H1 (cell line): ENCODE data around the gene DBNDD2. TPM values are rescaled to one million over a fixed set of nuclear protein-coding genes. Genes with fewer than 3 reads are reported as not detected.

Source experiments
- CTCF ChIA-PET: fragments of 300-600 bp; sonication (Branson Sonifier 250); formaldehyde crosslinking; loops from one replicate; lab custom pipeline; 2021; ENCODE audit not compliant: partially characterized antibody; lab: Charles Lee
- POLR2A ChIA-PET: fragments of 300-600 bp; sonication (Branson Sonifier 250); formaldehyde crosslinking; loops from one replicate; lab custom pipeline; 2021; ENCODE audit warnings: inconsistent platforms; ENCODE audit not compliant: partially characterized antibody; lab: Charles Lee
- DNase-seq, 2 experiments: peaks; one replicate each; pipeline versions ENCODE4 v3.0.0 to v3.0.0-alpha.2; 2010 to 2022; ENCODE audit warnings: low spot score in 2 of 2, low read depth in 1 of 2, mixed read lengths in 1 of 2
- FAIRE-seq: peaks from 2 replicates; lab custom pipeline; 2011; peaks lifted over from hg19 to GRCh38; lab: Jason Lieb, UNC
- H2AFZ ChIP-seq: 2 replicates; pipeline ENCODE4 v1.8.1; 2012; ENCODE audit warnings: low read length, inconsistent platforms
- H2AK5ac ChIP-seq: 2 replicates; pipeline ENCODE4 v1.6.1; 2013; ENCODE audit warnings: low read depth, low read length
- H2BK120ac ChIP-seq: replicated peaks from 2 replicates; pipeline ENCODE3; 2013; ENCODE audit warnings: low read depth, low read length, inconsistent platforms
- H2BK12ac ChIP-seq: 2 replicates; pipeline ENCODE4 v1.6.1; 2013; ENCODE audit warnings: low read depth, low read length
- H2BK15ac ChIP-seq: 2 replicates; pipeline ENCODE4 v1.6.1; 2013; ENCODE audit warnings: low read length
- H2BK20ac ChIP-seq: 2 replicates; pipeline ENCODE4 v1.6.1; 2013; ENCODE audit warnings: low read length
- H2BK5ac ChIP-seq: 2 replicates; pipeline ENCODE4 v1.6.1; 2013; ENCODE audit warnings: low read depth, low read length
- H3K14ac ChIP-seq: 2 replicates; pipeline ENCODE4 v1.6.1; 2013; ENCODE audit warnings: inconsistent platforms; ENCODE audit not compliant: insufficient read length
- H3K18ac ChIP-seq: 2 replicates; pipeline ENCODE4 v1.6.1; 2013; ENCODE audit warnings: low read length; ENCODE audit errors: extremely low read depth
- H3K23ac ChIP-seq: 2 replicates; pipeline ENCODE4 v1.6.1; 2013; ENCODE audit warnings: inconsistent platforms; ENCODE audit not compliant: insufficient read length
- H3K23me2 ChIP-seq: 2 replicates; pipeline ENCODE4 v1.6.1; 2013; ENCODE audit warnings: low read depth, low read length
- H3K27ac ChIP-seq: 2 replicates; pipeline ENCODE4 v1.6.1; 2011; ENCODE audit warnings: low read depth, low read length, inconsistent platforms
- H3K27me3 ChIP-seq, 4 experiments: replicated peaks in 1 of 4; 1 replicate in 1 of 4; 2 replicates in 3 of 4; pipeline versions ENCODE4 v1.6.1 to v1.8.1; 2011 to 2013; ENCODE audit warnings: low read length in 3 of 4, mild to moderate bottlenecking in 3 of 4, inconsistent platforms in 2 of 4, mixed read lengths in 2 of 4, moderate library complexity in 1 of 4; ENCODE audit not compliant: control insufficient read depth in 3 of 4, insufficient read depth in 3 of 4; ENCODE audit errors: extremely low read depth in 1 of 4
- H3K36me3 ChIP-seq, 4 experiments: 2 replicates each; pipeline versions ENCODE4 v1.6.1 to v1.8.1; 2011 to 2013; ENCODE audit warnings: mild to moderate bottlenecking in 4 of 4, low read length in 3 of 4, moderate library complexity in 2 of 4, control low read depth in 1 of 4, inconsistent platforms in 1 of 4; ENCODE audit not compliant: insufficient read depth in 4 of 4, control insufficient read depth in 2 of 4
- H3K4ac ChIP-seq: replicated peaks from 2 replicates; pipeline ENCODE3; 2013; ENCODE audit warnings: low read length, low read depth, mixed read lengths, inconsistent platforms; ENCODE audit not compliant: insufficient read length
- H3K4me1 ChIP-seq, 4 experiments: replicated peaks in 1 of 4; 1 replicate in 1 of 4; 2 replicates in 3 of 4; pipeline versions ENCODE4 v1.6.1 to v1.8.1; 2011 to 2013; ENCODE audit warnings: low read length in 3 of 4, inconsistent platforms in 2 of 4, mixed read lengths in 1 of 4; ENCODE audit not compliant: insufficient read depth in 4 of 4, control insufficient read depth in 3 of 4
- H3K4me2 ChIP-seq, 2 experiments: 2 replicates each; pipeline versions ENCODE4 v1.6.1 to v1.8.1; 2011 to 2013; ENCODE audit warnings: low read depth in 2 of 2, low read length in 2 of 2, control low read depth in 1 of 2, inconsistent platforms in 1 of 2, mild to moderate bottlenecking in 1 of 2; ENCODE audit not compliant: insufficient read depth in 1 of 2
- H3K4me3 ChIP-seq, 4 experiments: fragments of 200-600, 300-600 bp in 1 of 4; sonication (generic), shearing (Covaris generic), sonication (Bioruptor Twin) in 1 of 4; 2 replicates each; pipeline versions ENCODE4 v1.5.1 to v1.8.1; 2011 to 2016; ENCODE audit warnings: low read length in 4 of 4, low read depth in 3 of 4, control low read depth in 2 of 4, inconsistent platforms in 2 of 4, mild to moderate bottlenecking in 2 of 4, mixed read lengths in 1 of 4, moderate library complexity in 1 of 4; ENCODE audit not compliant: insufficient read depth in 2 of 4; ENCODE audit errors: extremely low read depth in 1 of 4
- H3K56ac ChIP-seq: replicated peaks from 2 replicates; pipeline ENCODE3; 2013; ENCODE audit warnings: low read depth, mild to moderate bottlenecking, mixed read lengths, low read length, inconsistent platforms; ENCODE audit not compliant: insufficient read length
- H3K79me1 ChIP-seq: 2 replicates; pipeline ENCODE4 v1.6.1; 2013; ENCODE audit warnings: low read depth, low read length, control low read depth
- H3K79me2 ChIP-seq, 2 experiments: 2 replicates each; pipeline versions ENCODE4 v1.6.1 to v1.8.1; 2012 to 2013; ENCODE audit warnings: low read length in 2 of 2, mild to moderate bottlenecking in 2 of 2, inconsistent platforms in 1 of 2; ENCODE audit not compliant: insufficient read depth in 2 of 2, control insufficient read depth in 1 of 2
- H3K9ac ChIP-seq, 4 experiments: replicated peaks in 1 of 4; 1 replicate in 1 of 4; 2 replicates in 3 of 4; pipeline versions ENCODE4 v1.6.1 to v1.8.1; 2011 to 2013; ENCODE audit warnings: low read depth in 3 of 4, low read length in 3 of 4, control low read depth in 2 of 4, mild to moderate bottlenecking in 2 of 4, moderate library complexity in 2 of 4, inconsistent platforms in 1 of 4; ENCODE audit errors: extremely low read depth in 1 of 4
- H3K9me3 ChIP-seq, 2 experiments: 2 replicates each; pipeline versions ENCODE4 v1.6.1 to v1.8.1; 2012 to 2013; ENCODE audit warnings: mild to moderate bottlenecking in 2 of 2, moderate library complexity in 2 of 2, control low read depth in 1 of 2, inconsistent platforms in 1 of 2, low read depth in 1 of 2, low read length in 1 of 2, mixed read lengths in 1 of 2; ENCODE audit not compliant: insufficient read depth in 2 of 2
- H4K20me1 ChIP-seq, 2 experiments: replicated peaks in 1 of 2; 2 replicates each; pipeline versions ENCODE3 to v1.8.1; 2011 to 2013; ENCODE audit warnings: inconsistent platforms in 2 of 2, low read length in 2 of 2, mild to moderate bottlenecking in 1 of 2; ENCODE audit not compliant: insufficient read depth in 2 of 2, control insufficient read depth in 1 of 2
- H4K5ac ChIP-seq: 2 replicates; pipeline ENCODE4 v1.6.1; 2013; ENCODE audit warnings: low read length, low read depth, mixed read lengths, inconsistent platforms; ENCODE audit not compliant: insufficient read length
- H4K8ac ChIP-seq: 2 replicates; pipeline ENCODE4 v1.8.0; 2013; ENCODE audit warnings: mild to moderate bottlenecking, moderate library complexity, low read length, inconsistent platforms; ENCODE audit not compliant: insufficient read depth; ENCODE audit errors: extremely low read depth
- H4K91ac ChIP-seq: replicated peaks from 2 replicates; pipeline ENCODE3; 2013; ENCODE audit warnings: low read length, mixed read lengths, inconsistent platforms; ENCODE audit not compliant: insufficient read length
- ATF3 ChIP-seq: IDR thresholded peaks from 2 replicates; pipeline ENCODE4 v1.6.1; 2011; ENCODE audit warnings: low read depth, mild to moderate bottlenecking, low read length; ENCODE audit not compliant: insufficient read depth
- CBX8 ChIP-seq: fragments of 300-800, 300-1000 bp; sonication (generic); IDR thresholded peaks from 2 replicates; pipeline ENCODE4 v1.7.1; 2016; ENCODE audit warnings: low read depth, low read length, borderline replicate concordance
- E2F6 ChIP-seq: IDR thresholded peaks from 2 replicates; pipeline ENCODE4 v1.6.1; 2012; ENCODE audit warnings: inconsistent platforms
- GTF2F1 ChIP-seq: IDR thresholded peaks from 2 replicates; pipeline ENCODE4 v1.6.1; 2012; ENCODE audit warnings: low read depth, low read length, improper control_type of control experiment, borderline replicate concordance
- HDAC6 ChIP-seq: IDR thresholded peaks from one replicate; pipeline ENCODE4 v1.7.1; 2012; ENCODE audit warnings: low read depth, mild to moderate bottlenecking, inconsistent platforms, low read length, moderate library complexity
- KDM1A ChIP-seq: fragments of 200-600, 300-600 bp; sonication (generic); IDR thresholded peaks from 2 replicates; pipeline ENCODE4 v1.7.1; 2016; ENCODE audit warnings: mild to moderate bottlenecking, low read length, borderline replicate concordance
- RXRA ChIP-seq: IDR thresholded peaks from 2 replicates; pipeline ENCODE4 v1.6.1; 2011; ENCODE audit warnings: low read depth, mild to moderate bottlenecking, low read length, moderate library complexity; ENCODE audit not compliant: insufficient read depth
- SP2 ChIP-seq: IDR thresholded peaks from 2 replicates; pipeline ENCODE4 v1.6.1; 2012; ENCODE audit warnings: mild to moderate bottlenecking, low read length, inconsistent platforms
- TBP ChIP-seq: IDR thresholded peaks from 2 replicates; pipeline ENCODE4 v1.6.1; 2011; ENCODE audit warnings: low read depth, low read length, improper control_type of control experiment
- ZNF274 ChIP-seq: IDR thresholded peaks from 2 replicates; pipeline ENCODE4 v1.7.0; 2012; ENCODE audit warnings: low read length, borderline replicate concordance; ENCODE audit errors: extremely low read depth
- WGBS, 2 experiments: shearing (Covaris generic) in 1 of 2; methylation state at CpG; one replicate each; pipeline versions ENCODE4 v1.1.6 to v1.1.7; 2013 to 2015; ENCODE audit warnings: low lambda C conversion rate in 2 of 2, mixed read lengths in 2 of 2, inconsistent platforms in 1 of 2, low coverage in 1 of 2, missing lambda C conversion rate in 1 of 2; ENCODE audit not compliant: insufficient replicate concordance in 2 of 2, insufficient coverage in 1 of 2, insufficient read length in 1 of 2; ENCODE audit errors: extremely low coverage in 1 of 2, missing lambda C conversion rate in 1 of 2; 5-methylcytosine and 5-hydroxymethylcytosine counted together
- polyA plus RNA-seq, 7 experiments: library from polyadenylated mRNA; depleted of rRNA in 3 of 7; stranded (reverse) in 5 of 7; unstranded in 2 of 7; fragments of >200 nt in 5 of 7; fragments of 200-250 nt in 2 of 7; gene quantifications; 1 replicate in 5 of 7; 2 replicates in 1 of 7; 4 replicates in 1 of 7; pipeline versions ENCODE4 v1.2.1 to v1.2.3, GENCODE V29; 2011 to 2013; ENCODE audit warnings: missing spikeins in 2 of 7, mixed read lengths in 2 of 7
- total RNA-seq: library from RNA; stranded (reverse); fragmentation: NEBNext Ultra II Directional; extraction: Animal tissue kit (Norgen Biotek cat#: 25700); gene quantifications from 2 replicates; pipeline ENCODE4 v1.2.1, GENCODE V29; 2021

DBNDD2 gene
- total and polyA plus RNA-seq, 2 of the 8 experiments (the other 6 are each of a cell fraction or from before 2014, with no cell fraction given) = 55.8 to 96.3 TPM

GRCh38 chr20:45400346-45401031 lies 7.6 kb upstream of the DBNDD2 start:
- Histone ChIP-seq H2BK5ac (no peak overlapping the region), H2BK120ac (no peak overlapping the region), H3K4me1 (no peaks in the 10 kb centered on the region; a peak in 1 of 7 replicates), H3K79me2 (no peaks in the 10 kb centered on the region), H2AK5ac (no peak overlapping the region), H4K8ac (no peak overlapping the region), H4K91ac (no peak overlapping the region), H3K4me2 (no peak overlapping the region), H3K36me3 (no peaks in the 10 kb centered on the region), H3K23me2 (peaks cover under 1% of the 10 kb centered on the region; the same call in 1 of the 2 replicates), H3K4me3 (no peak overlapping the region), H3K79me1 (no peaks in the 10 kb centered on the region), H3K9me3 (peaks cover 15 to 22% of the 10 kb centered on the region in 2 experiments), H3K56ac (no peak overlapping the region), H3K4ac (no peak overlapping the region), H4K20me1 (no peaks in the 10 kb centered on the region), H3K9ac (no peak overlapping the region), H2BK20ac (no peak overlapping the region), H3K14ac (no peak overlapping the region), H3K27me3 (peaks cover 0 to 12% (median 6%) of the 10 kb centered on the region in 4 experiments; a peak in 5 of 7 replicates), H2BK12ac (no peak overlapping the region), H2BK15ac (no peak overlapping the region), H3K27ac (no peak overlapping the region), H2AFZ (no peak overlapping the region), H4K5ac (no peak overlapping the region), H3K18ac (no peak overlapping the region), H3K23ac (no peak overlapping the region)
- ChIA-PET POLR2A (interaction anchor here (1.3 kb wide), 1 partner anchor 60 kb away, joined by 3 read pairs; no protein-coding TSS in a partner anchor), CTCF (no interaction called here)
- WGBS, 2 experiments = 89% methylated on average over 6 of the region's 6 CpGs; no CpG with 5 or more reads in 1 of the 2 experiments
- FAIRE-seq (no peak), DNase-seq (no peak)
- TF ChIP-seq ZNF274 (no peak), SP2 (no peak), ATF3 (no peak), HDAC6 (no peak), GTF2F1 (no peak), E2F6 (no peak), TBP (no peak), KDM1A (no peak), RXRA (no peak), CBX8 (no peak)
